ENCODE measurements around the gene KLB. TPM values are rescaled to one million over a fixed set of nuclear protein-coding genes. Genes with fewer than 3 reads are reported as not detected.

KLB gene
- total and polyA plus RNA-seq, 2 donors (not counting 1 experiment from before 2014, with no cell fraction given), result 0.09 TPM; not detected in 1

- no CpG with 5 or more reads among the region's 4 CpGs for WGBS (ENCODE audit: insufficient coverage)
- H3K9ac ChIP-seq (ENCODE audit: low read length), result no peak overlapping the region
- H4K20me1 ChIP-seq (ENCODE audit: control insufficient read depth, insufficient read depth, low read length, poor library complexity, severe bottlenecking), result peaks cover 20% of the 10 kb centered on the region
- no peaks in the 10 kb centered on the region for H3K36me3 ChIP-seq (replicated peaks in 1 of 2; ENCODE audit: control extremely low read depth in 1 of 2, control insufficient read depth in 1 of 2, extremely low read depth in 1 of 2, insufficient read depth in 2 of 2, low read length in 1 of 2)
- Mint-ChIP-seq H3K9me3 (ENCODE audit: insufficient read depth) (no peaks in the 10 kb centered on the region), H3K4me1 (peaks cover 44% of the 10 kb centered on the region), H3K27ac (peak overlapping the region; percentile 56), H3K27me3 (no peaks in the 10 kb centered on the region), H3K4me3 (peak overlapping the region; percentile 46)
- DNase-seq (peak; percentile 44), ATAC-seq (ENCODE audit: low read depth) (no peak)
- H3K4me3 ChIP-seq (ENCODE audit: control extremely low read depth in 1 of 5, extremely low read depth in 1 of 5, insufficient read depth in 1 of 5, low read depth in 2 of 5, low read length in 4 of 5), result no peak overlapping the region
- TF ChIP-seq CTCF (IDR thresholded peaks at IDR 0.05), result no peak
- TF ChIP-seq EZH2 (IDR thresholded peaks at IDR 0.05; ENCODE audit: borderline replicate concordance, insufficient read depth, low read depth, low read length, poor library complexity, severe bottlenecking), result no peak
- POLR2A ChIA-PET, result interaction anchor here (0.7 kb wide), 1 partner anchor 1919 kb away, joined by 6 read pairs; no protein-coding TSS in a partner anchor
- no peaks in the 10 kb centered on the region for H3K9me3 ChIP-seq (ENCODE audit: control extremely low read depth in 1 of 3, control insufficient read depth in 2 of 3, insufficient read depth in 1 of 3, low read length in 2 of 3)
- peaks cover 32 to 52% of the 10 kb centered on the region in 2 donors for H3K4me1 ChIP-seq (ENCODE audit: control insufficient read depth in 2 of 2, insufficient read depth in 2 of 2, low read length in 2 of 2)
- no peak overlapping the region for H2AFZ ChIP-seq (ENCODE audit: insufficient read depth, low read depth, low read length, poor library complexity, severe bottlenecking)
- H3K27me3 ChIP-seq (replicated peaks in 1 of 4; ENCODE audit: control extremely low read depth in 1 of 4, control insufficient read depth in 3 of 4, insufficient read depth in 4 of 4, low read length in 3 of 4), result no peaks in the 10 kb centered on the region
- H3K79me2 ChIP-seq (ENCODE audit: control insufficient read depth, insufficient read depth, low read length), result peaks cover 73% of the 10 kb centered on the region
- peak overlapping the region; percentile 84 for H3K4me2 ChIP-seq (replicated peaks; ENCODE audit: low read depth, low read length, poor library complexity, severe bottlenecking)
- H3K27ac ChIP-seq (ENCODE audit: low read length in 2 of 2), result peak overlapping the region in 1 of 2 donors; percentile 84
- intact Hi-C loops (cut with micrococcal nuclease), result loop anchor here (10.0 kb wide), 3 partner anchors 271 to 691 kb away; partner anchors contain the start of genes N4BP2, SMIM14 and TLR1
- CTCF ChIA-PET, result no interaction called here
Observed at GRCh38 chr4:39363773-39364393, 42.8 kb upstream of the KLB start.

GRCh38 chr4:39365360-39365759, 41.4 kb upstream of the KLB start:
- Histone ChIP-seq H3K27me3 (replicated peaks in 1 of 4; ENCODE audit: control extremely low read depth in 1 of 4, control insufficient read depth in 3 of 4, insufficient read depth in 4 of 4, low read length in 3 of 4) (no peaks in the 10 kb centered on the region), H3K4me2 (replicated peaks; ENCODE audit: low read depth, low read length, poor library complexity, severe bottlenecking) (peak overlapping the region; percentile 84), H3K4me1 (ENCODE audit: control insufficient read depth in 2 of 2, insufficient read depth in 2 of 2, low read length in 2 of 2) (peaks cover 24 to 39% of the 10 kb centered on the region in 2 donors), H3K4me3 (ENCODE audit: control extremely low read depth in 1 of 5, extremely low read depth in 1 of 5, insufficient read depth in 1 of 5, low read depth in 2 of 5, low read length in 4 of 5) (peak overlapping the region; percentile 73 to 98 (median 94)), H2AFZ (ENCODE audit: insufficient read depth, low read depth, low read length, poor library complexity, severe bottlenecking) (peak overlapping the region; percentile 89), H3K9me3 (ENCODE audit: control extremely low read depth in 1 of 3, control insufficient read depth in 2 of 3, insufficient read depth in 1 of 3, low read length in 2 of 3) (no peaks in the 10 kb centered on the region), H3K27ac (ENCODE audit: low read length in 2 of 2) (peak overlapping the region; percentile 65 to 84), H4K20me1 (ENCODE audit: control insufficient read depth, insufficient read depth, low read length, poor library complexity, severe bottlenecking) (peaks cover 9% of the 10 kb centered on the region), H3K79me2 (ENCODE audit: control insufficient read depth, insufficient read depth, low read length) (peaks cover 59% of the 10 kb centered on the region), H3K9ac (ENCODE audit: low read length) (peak overlapping the region; percentile 89), H3K36me3 (replicated peaks in 1 of 2; ENCODE audit: control extremely low read depth in 1 of 2, control insufficient read depth in 1 of 2, extremely low read depth in 1 of 2, insufficient read depth in 2 of 2, low read length in 1 of 2) (no peaks in the 10 kb centered on the region)
- ATAC-seq (ENCODE audit: low read depth) (no peak), DNase-seq (no peak)
- peak overlapping the region; percentile 98 for H3K27ac Mint-ChIP-seq
- H3K4me1 Mint-ChIP-seq, result peaks cover 38% of the 10 kb centered on the region
- ChIA-PET POLR2A (interaction anchor here (0.6 to 0.7 kb wide), 2 partner anchors 81 to 94 kb away, joined by 4 to 7 read pairs; partner anchors contain the start of gene LIAS), CTCF (interaction anchor here (0.8 to 2.9 kb wide), 3 partner anchors 8 to 182 kb away, joined by 3 to 11 read pairs (median 3); no protein-coding TSS in a partner anchor)
- intact Hi-C loops (cut with micrococcal nuclease), result loop anchor here (5.0 to 10.0 kb wide), 5 partner anchors 269 to 1378 kb away; partner anchors contain the start of genes N4BP2, PDS5A, SMIM14 and TLR1
- no peaks in the 10 kb centered on the region for H3K27me3 Mint-ChIP-seq
- H3K4me3 Mint-ChIP-seq, result peak overlapping the region; percentile 94
- TF ChIP-seq EZH2 (IDR thresholded peaks at IDR 0.05; ENCODE audit: borderline replicate concordance, insufficient read depth, low read depth, low read length, poor library complexity, severe bottlenecking), result no peak
- TF ChIP-seq CTCF (IDR thresholded peaks at IDR 0.05), result no peak
- H3K9me3 Mint-ChIP-seq (ENCODE audit: insufficient read depth), result no peaks in the 10 kb centered on the region
- no CpG with 5 or more reads among the region's 7 CpGs for WGBS (ENCODE audit: insufficient coverage)

All from B cell (primary cell).